ENCODE data around the gene SH2D7.

- no peak for TF ChIP-seq ESRRA (IDR thresholded peaks at IDR 0.05; ENCODE audit: borderline replicate concordance, low read length)
- TF ChIP-seq POLR2A (IDR thresholded peaks at IDR 0.05; ENCODE audit: low read length) = no peak
- TF ChIP-seq CBX8 (IDR thresholded peaks at IDR 0.05) = no peak
- TF ChIP-seq CTCF (IDR thresholded peaks at IDR 0.05) = no peak
- no peak for TF ChIP-seq ZSCAN20 (CRISPR knock-in tag; IDR thresholded peaks at IDR 0.05)
- TF ChIP-seq EHMT2 (IDR thresholded peaks at IDR 0.05; ENCODE audit: low read depth) = no peak
- TF ChIP-seq GATA3 (IDR thresholded peaks at IDR 0.05; ENCODE audit: borderline replicate concordance) = no peak
- no peak for TF ChIP-seq CEBPB (IDR thresholded peaks at IDR 0.05)
- no peak for TF ChIP-seq RAD21 (conservative IDR thresholded peaks at IDR 0.05 in 1 of 2, IDR thresholded peaks at IDR 0.05 in 1 of 2)
- no peak for TF ChIP-seq SMC3 (IDR thresholded peaks at IDR 0.05)
- no peak for TF ChIP-seq JUNB (IDR thresholded peaks at IDR 0.05)
- TF ChIP-seq EP300 (IDR thresholded peaks at IDR 0.05) = no peak
- TF ChIP-seq CHD4 (IDR thresholded peaks at IDR 0.05; ENCODE audit: borderline replicate concordance) = no peak
- TF ChIP-seq EHF (CRISPR knock-in tag; IDR thresholded peaks at IDR 0.05) = no peak
Measured at GRCh38 chr15:78077871-78078210, 14.5 kb upstream of the SH2D7 start.

Measured in A549 (cell line).